GM10266 (cell line): ENCODE data around the gene TNNI2.

Source experiments
- DNase-seq: peaks from one replicate; pipeline ENCODE4 v3.0.0; 2012; ENCODE audit errors: extremely low spot score
- TF ChIP-seq, protein P1 (sequence below): IDR thresholded peaks from 2 replicates; pipeline ENCODE4 v1.5.1; 2012; ENCODE audit warnings: mild to moderate bottlenecking, low read depth; ENCODE audit not compliant: control insufficient read depth, insufficient read depth; ENCODE audit errors: missing control alignments

The TNNI2 gene

DNA sequence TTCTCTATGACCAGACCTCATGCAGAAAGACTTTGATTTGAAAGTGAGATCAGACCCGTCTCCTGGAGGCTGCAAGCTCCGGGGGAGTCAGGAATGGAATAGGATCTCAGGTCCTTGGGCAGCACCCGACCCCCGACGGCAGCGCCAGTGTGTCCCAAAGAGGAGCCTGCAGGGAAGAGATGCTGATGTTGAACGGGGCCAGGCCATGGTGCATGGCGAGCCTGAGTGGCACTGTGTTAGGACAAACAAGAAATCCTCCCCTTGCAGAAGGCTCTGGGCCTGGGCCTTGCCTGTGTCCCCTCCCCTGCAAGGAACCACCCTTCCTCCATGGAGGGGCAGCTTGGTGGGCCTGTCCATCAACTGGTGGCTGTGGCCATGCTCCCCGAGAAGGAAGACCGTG, 24.1 kb upstream of the TNNI2 start:
- DNase-seq, result no peak
- TF ChIP-seq, protein P1, sequence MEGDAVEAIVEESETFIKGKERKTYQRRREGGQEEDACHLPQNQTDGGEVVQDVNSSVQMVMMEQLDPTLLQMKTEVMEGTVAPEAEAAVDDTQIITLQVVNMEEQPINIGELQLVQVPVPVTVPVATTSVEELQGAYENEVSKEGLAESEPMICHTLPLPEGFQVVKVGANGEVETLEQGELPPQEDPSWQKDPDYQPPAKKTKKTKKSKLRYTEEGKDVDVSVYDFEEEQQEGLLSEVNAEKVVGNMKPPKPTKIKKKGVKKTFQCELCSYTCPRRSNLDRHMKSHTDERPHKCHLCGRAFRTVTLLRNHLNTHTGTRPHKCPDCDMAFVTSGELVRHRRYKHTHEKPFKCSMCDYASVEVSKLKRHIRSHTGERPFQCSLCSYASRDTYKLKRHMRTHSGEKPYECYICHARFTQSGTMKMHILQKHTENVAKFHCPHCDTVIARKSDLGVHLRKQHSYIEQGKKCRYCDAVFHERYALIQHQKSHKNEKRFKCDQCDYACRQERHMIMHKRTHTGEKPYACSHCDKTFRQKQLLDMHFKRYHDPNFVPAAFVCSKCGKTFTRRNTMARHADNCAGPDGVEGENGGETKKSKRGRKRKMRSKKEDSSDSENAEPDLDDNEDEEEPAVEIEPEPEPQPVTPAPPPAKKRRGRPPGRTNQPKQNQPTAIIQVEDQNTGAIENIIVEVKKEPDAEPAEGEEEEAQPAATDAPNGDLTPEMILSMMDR, result no peak

DNA sequence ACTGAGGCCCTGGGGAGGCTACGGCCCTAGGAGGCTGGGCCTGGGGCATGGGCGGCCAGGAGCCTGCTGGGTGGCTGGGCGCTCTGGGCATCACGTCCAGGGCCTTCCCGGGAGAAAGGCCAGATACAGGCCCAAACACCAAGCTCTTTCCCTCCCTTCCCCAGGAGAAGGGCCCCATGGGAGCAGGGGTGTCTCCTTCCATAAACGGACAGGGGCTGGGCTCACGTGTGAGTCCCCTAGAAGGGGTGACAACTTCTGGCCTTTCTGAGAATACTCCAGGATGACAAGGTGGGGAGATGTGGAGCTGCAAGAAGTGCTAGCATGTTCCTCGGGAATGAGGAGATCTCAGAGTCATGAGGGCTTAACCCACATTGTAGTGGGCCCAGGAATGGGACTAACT, 23.5 kb upstream of the TNNI2 start:
- TF ChIP-seq, protein P1, result no peak
- DNase-seq, result no peak

DNA sequence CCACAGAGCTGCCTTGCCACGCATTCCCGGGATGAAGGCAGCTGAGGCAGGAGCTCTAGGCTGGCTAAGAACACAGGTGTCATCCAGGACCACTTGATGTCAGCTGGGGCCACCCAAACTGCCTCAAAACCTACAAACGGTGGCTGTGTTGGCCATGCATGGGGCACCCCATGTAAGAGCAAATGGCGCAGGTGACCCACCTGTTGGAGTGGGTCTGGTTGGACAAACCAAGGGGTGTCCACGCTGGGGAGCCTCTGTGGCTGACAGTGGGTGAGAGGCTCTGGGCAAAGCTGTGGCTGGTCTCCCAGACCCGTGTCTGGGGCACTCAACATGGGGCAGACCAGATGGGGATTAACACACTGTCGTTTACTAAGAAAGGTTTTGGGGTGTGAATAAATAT, 23.0 kb upstream of the TNNI2 start:
- TF ChIP-seq, protein P1, result no peak
- DNase-seq, result no peak

DNA sequence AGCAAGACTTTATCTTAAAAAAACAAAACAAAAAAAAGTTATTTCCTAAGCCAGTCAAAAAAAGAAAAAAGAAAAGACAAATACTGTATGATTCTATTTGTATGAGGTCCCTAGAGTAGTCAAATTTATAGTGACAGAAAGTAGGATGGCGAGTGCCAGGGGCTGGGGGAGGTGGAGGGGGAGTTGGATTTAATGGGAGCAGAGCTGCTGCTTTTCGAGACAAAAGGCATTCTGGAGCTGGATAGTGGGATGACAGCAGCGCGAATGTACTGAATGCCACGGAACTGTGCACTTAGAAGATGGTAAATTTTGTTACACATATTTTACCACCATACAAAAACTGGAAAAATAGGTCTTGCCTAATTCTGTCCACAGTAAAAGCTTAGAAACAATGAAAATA, 21.8 kb upstream of the TNNI2 start:
- no peak for DNase-seq
- TF ChIP-seq, protein P1, result no peak

DNA sequence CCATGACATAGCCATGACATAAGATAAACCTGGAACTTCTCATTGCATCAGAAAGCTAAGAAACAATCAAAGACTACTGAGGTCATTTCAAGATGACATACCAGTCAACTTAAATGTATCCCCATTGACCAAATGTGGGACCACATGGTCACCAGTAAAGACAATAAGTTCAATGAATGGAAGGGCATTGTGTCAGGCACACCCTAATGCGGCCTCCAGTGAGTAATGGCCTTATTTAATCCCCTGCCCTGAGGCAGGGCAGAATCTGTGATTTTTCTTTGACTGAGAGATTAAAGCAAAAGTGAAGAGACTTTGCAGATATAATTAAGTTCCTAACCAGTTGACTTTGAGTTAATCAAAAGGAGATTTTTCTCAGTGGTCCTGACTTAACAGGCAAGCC, 21.3 kb upstream of the TNNI2 start:
- TF ChIP-seq, protein P1, result no peak

DNA sequence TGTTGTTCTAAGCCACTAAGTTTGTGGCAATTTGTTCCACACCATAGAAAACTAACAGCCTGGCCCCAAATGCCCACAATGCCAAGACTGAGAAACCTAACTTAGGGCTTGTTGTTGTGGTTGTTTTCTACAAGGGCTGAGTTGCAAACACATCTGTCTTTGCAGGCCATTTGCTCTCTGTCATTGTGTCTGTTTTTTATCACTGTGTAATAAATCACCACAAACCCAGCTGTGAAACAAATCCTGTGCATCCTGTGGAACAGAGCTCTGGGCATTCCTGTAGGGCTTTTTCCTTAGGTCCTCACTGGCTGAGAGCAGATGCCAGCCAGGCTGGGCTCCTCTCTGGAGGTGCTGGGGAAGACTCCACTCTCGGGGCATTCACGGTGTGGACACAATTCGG, 19.7 kb upstream of the TNNI2 start:
- TF ChIP-seq, protein P1, result no peak
- no peak for DNase-seq

More for the DNA sequence above, 21.3 kb upstream of the TNNI2 start:
- no peak for DNase-seq

DNA sequence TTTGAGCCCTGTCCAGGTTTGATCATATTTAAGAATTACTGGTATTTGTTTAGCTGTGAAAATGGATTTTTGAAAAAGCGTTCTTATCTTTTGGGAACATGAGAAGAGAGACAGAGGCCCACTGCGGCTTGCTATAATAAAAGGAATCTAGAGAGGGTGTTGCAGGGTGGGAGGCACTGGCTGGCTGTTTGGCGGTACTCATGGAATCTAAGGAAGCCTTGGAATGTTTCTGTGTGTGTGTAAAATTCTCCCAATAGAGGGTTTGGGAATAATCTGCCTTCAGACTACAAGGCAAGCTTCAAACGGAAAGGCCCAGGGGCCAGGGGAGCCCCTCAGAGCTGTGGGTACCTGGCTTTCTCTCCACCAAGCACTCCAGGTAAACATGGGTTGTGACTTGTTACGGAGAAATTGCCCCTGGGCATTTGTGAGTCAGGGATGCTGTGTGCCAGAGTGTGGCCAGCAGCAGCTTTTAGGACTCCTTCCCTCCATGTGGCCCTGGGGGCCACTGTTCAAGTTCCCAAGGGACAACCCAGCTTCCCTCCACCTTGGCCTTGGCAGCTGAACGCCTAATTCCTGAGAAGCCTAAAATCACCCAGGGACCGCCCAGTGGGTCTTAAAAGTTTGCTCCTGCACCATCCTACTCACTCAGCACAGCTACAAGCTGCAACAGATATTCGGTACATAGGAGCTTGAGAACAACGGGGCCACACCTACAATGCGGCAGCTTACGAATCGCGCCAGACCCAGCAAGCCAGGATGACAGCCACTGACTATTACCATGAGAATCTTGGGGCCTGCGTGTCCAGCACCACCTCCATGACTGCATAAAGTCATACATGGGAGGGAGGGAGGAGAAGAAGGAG, 18.1 kb upstream of the TNNI2 start:
- DNase-seq, result no peak
- TF ChIP-seq, protein P1, result no peak
